Esophagus muscularis mucosa (tissue), 4 donors: ENCODE results near the gene ZNF211. TPM values are rescaled to one million over a fixed set of nuclear protein-coding genes. Genes with fewer than 3 reads are reported as not detected.
A peak's percentile ranks its signal among the peaks of the same experiment; 100 is the strongest.

Source experiments
- DNase-seq: peaks from one replicate; pipeline ENCODE4 v3.0.0-alpha.2; 2017; ENCODE audit errors: extremely low spot score
- H3K27ac ChIP-seq, 4 donors: fragments of 200-600 bp; sonication (generic); replicated peaks in 1 of 4; 1 replicate in 3 of 4; 2 replicates in 1 of 4; pipeline ENCODE4 v1.5.1; 2016 to 2019; ENCODE audit warnings: mild to moderate bottlenecking in 1 of 4
- H3K27me3 ChIP-seq, 4 donors: fragments of 200-600 bp; sonication (generic); one replicate each; pipeline versions ENCODE4 v1.5.1 to v1.6.0; 2016 to 2019
- H3K36me3 ChIP-seq, 4 donors: fragments of 200-600 bp; sonication (generic); one replicate each; pipeline ENCODE4 v1.5.1; 2016 to 2019
- H3K4me1 ChIP-seq, 4 donors: fragments of 200-600 bp; sonication (generic); one replicate each; pipeline ENCODE4 v1.5.1; 2016 to 2019
- H3K4me3 ChIP-seq, 4 donors: fragments of 200-600 bp; sonication (generic); 1 replicate in 2 of 4; 2 replicates in 2 of 4; pipeline ENCODE4 v1.5.1; 2016 to 2019; ENCODE audit warnings: mild to moderate bottlenecking in 4 of 4, moderate library complexity in 1 of 4
- H3K9me3 ChIP-seq, 4 donors: fragments of 200-600 bp; sonication (generic); 1 replicate in 3 of 4; 2 replicates in 1 of 4; pipeline ENCODE4 v1.5.1; 2016 to 2019
- EP300 ChIP-seq: sonication (generic); formaldehyde crosslinking; IDR thresholded peaks from one replicate; pipeline ENCODE4 v1.6.1; 2017; ENCODE audit warnings: antibody characterized with exemption
- POLR2A ChIP-seq: fragments of 450-650 bp; IDR thresholded peaks from one replicate; pipeline ENCODE4 v1.6.1; 2017; ENCODE audit warnings: antibody characterized with exemption, moderate library complexity, mild to moderate bottlenecking, low read depth
- POLR2AphosphoS5 ChIP-seq, 2 donors: sonication (generic); formaldehyde crosslinking; IDR thresholded peaks; one replicate each; pipeline ENCODE4 v1.6.1; 2017; ENCODE audit warnings: antibody characterized with exemption in 2 of 2
- WGBS: methylation state at CpG from one replicate; pipeline ENCODE4 v1.1.5; 2018; 5-methylcytosine and 5-hydroxymethylcytosine counted together
- intact Hi-C: fragments of 100-400 bp; cut with DNase I; formaldehyde crosslinking; loops from one replicate; pipeline ENCODE4 v1.15.1; 2023
- total RNA-seq, 4 donors: library from RNA; depleted of rRNA; stranded (reverse); fragments of >200 nt; gene quantifications; one replicate each; pipeline versions ENCODE4 v1.1.0 to v1.2.1, GENCODE V29; 2016
- TF ChIP-seq, protein P1 (sequence below), 3 experiments: fragments of 200-600 bp in 2 of 3; fragments of 450-650 bp in 1 of 3; sonication (generic) in 2 of 3; IDR thresholded peaks; one replicate each; pipeline ENCODE4 v1.5.1; 2017 to 2019; ENCODE audit warnings: antibody characterized with exemption in 3 of 3, mild to moderate bottlenecking in 2 of 3, moderate library complexity in 1 of 3

Gene ZNF211
- total RNA-seq, 4 donors from 2014 or later = 9.4 to 14.8 (median 11.0) TPM

DNA sequence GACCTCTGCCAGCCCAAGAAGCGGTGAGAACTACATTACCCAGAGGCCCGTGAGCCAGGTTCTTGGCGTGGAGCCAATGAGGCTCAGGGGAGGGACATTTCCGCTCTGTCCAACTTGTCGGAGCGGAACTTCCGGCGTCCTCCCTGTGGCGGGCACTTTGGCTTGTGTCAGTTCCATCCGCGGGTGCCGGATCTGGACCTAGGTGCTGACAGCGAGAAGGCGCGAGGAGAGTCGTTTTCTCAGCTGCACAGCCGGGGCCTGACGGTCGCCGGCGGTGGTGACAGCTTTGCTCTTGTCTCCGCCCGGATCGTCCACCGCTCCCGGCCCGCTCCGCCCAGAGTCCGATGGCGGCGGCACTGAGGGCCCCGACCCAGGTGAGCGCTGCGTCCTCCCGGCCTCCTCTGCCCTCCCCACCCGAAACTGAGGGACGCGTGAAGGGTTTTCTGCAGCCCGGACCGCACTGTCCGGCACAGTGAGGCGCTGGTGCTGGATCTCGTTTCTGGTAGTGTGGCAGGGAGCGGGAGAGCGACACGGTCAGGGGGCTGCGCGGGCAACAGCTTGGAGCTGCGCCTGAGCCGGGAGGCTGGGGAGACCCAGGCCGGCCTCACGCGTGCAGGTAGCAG, 33.1 kb upstream of the ZNF211 start, which contains the start of gene ZNF530:
Gene ZNF530, plus strand, starts transcription at position 125 of the 623 bp plus-strand sequence. CDS start 4,461 bp downstream, outside the sequence.
- H3K27ac ChIP-seq = peak within 1 kb of the TSS; percentile 47 to 70 (median 60)
- H3K27me3 ChIP-seq = no peaks in the 10 kb centered on the region
- DNase-seq = peak; percentile 98
- peaks cover 7 to 20% (median 20%) of the 10 kb centered on the region in 4 donors for H3K4me1 ChIP-seq
- peak within 1 kb of the TSS; percentile 79 to 91 (median 83) for H3K4me3 ChIP-seq
- TF ChIP-seq POLR2A (no peak), EP300 (no peak), POLR2AphosphoS5 (IDR thresholded peaks at IDR 0.05) (peak; percentile 88 to 95)
- TF ChIP-seq, protein P1, sequence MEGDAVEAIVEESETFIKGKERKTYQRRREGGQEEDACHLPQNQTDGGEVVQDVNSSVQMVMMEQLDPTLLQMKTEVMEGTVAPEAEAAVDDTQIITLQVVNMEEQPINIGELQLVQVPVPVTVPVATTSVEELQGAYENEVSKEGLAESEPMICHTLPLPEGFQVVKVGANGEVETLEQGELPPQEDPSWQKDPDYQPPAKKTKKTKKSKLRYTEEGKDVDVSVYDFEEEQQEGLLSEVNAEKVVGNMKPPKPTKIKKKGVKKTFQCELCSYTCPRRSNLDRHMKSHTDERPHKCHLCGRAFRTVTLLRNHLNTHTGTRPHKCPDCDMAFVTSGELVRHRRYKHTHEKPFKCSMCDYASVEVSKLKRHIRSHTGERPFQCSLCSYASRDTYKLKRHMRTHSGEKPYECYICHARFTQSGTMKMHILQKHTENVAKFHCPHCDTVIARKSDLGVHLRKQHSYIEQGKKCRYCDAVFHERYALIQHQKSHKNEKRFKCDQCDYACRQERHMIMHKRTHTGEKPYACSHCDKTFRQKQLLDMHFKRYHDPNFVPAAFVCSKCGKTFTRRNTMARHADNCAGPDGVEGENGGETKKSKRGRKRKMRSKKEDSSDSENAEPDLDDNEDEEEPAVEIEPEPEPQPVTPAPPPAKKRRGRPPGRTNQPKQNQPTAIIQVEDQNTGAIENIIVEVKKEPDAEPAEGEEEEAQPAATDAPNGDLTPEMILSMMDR (IDR thresholded peaks at IDR 0.05) = no peak
- WGBS = under 1% methylated on average over 17 of the region's 53 CpGs
- intact Hi-C loops = no loop called here
- peaks cover 7 to 23% (median 16%) of the 10 kb centered on the region in 4 donors for H3K36me3 ChIP-seq
- peaks cover 0 to 35% (median 20%) of the 10 kb centered on the region in 4 donors for H3K9me3 ChIP-seq

DNA sequence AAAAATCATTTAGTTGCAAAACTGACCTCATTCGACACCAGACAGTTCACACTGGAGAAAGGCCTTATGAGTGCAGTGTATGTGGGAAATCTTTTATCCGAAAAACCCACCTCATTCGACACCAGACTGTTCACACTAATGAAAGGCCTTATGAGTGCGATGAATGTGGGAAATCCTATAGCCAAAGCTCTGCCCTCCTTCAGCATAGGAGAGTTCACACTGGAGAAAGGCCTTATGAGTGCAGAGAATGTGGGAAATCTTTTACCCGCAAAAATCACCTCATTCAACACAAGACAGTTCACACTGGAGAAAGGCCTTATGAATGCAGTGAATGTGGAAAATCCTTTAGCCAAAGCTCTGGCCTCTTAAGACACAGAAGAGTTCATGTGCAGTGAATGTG, 26.0 kb upstream of the ZNF211 start:
- Histone ChIP-seq H3K27me3 (no peaks in the 10 kb centered on the region), H3K4me3 (no peak overlapping the region), H3K36me3 (peaks cover 26 to 54% (median 47%) of the 10 kb centered on the region in 4 donors), H3K27ac (no peak overlapping the region), H3K4me1 (no peaks in the 10 kb centered on the region), H3K9me3 (peaks cover 4 to 72% (median 52%) of the 10 kb centered on the region in 4 donors)
- intact Hi-C loops = no loop called here
- DNase-seq = no peak
- 100% methylated on average over 5 of the region's 5 CpGs for whole genome bisulfite sequencing
- no peak for TF ChIP-seq POLR2AphosphoS5 (IDR thresholded peaks at IDR 0.05)
- TF ChIP-seq, protein P1 (IDR thresholded peaks at IDR 0.05) = no peak
- TF ChIP-seq POLR2A = no peak

DNA sequence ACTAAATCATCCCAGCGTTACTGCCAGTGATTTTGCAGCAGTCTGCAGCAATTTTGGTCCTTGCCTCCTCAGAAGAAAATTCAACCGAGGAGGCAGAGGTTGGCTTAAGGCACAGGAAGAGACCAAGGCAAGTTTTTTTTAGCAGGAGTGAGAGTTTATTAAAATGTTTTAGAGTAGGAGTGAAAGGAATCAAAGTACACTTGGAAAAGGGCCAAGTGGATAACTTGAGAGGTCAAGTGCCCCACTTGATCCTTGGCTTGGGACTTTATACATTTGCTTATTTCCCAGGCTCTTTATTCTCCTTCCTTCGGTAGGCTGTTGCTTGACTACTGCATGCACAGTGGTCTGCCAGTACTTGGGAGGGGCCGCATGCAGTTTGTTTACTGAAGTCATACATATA, 21.9 kb upstream of the ZNF211 start:
- no peak overlapping the region for H3K27ac ChIP-seq
- TF ChIP-seq POLR2AphosphoS5 (IDR thresholded peaks at IDR 0.05) = no peak
- TF ChIP-seq, protein P1 (IDR thresholded peaks at IDR 0.05) = no peak
- no peak for TF ChIP-seq EP300
- TF ChIP-seq POLR2A = no peak
- H3K27me3 ChIP-seq = no peaks in the 10 kb centered on the region
- peaks cover 4 to 50% (median 36%) of the 10 kb centered on the region in 4 donors for H3K9me3 ChIP-seq
- peaks cover 4 to 23% (median 14%) of the 10 kb centered on the region in 4 donors for H3K4me1 ChIP-seq
- intact Hi-C loops = no loop called here
- H3K4me3 ChIP-seq = no peak overlapping the region
- peaks cover 10 to 32% (median 25%) of the 10 kb centered on the region in 4 donors for H3K36me3 ChIP-seq
- no peak for DNase-seq
- 86% methylated on average over 4 of the region's 4 CpGs for WGBS

DNA sequence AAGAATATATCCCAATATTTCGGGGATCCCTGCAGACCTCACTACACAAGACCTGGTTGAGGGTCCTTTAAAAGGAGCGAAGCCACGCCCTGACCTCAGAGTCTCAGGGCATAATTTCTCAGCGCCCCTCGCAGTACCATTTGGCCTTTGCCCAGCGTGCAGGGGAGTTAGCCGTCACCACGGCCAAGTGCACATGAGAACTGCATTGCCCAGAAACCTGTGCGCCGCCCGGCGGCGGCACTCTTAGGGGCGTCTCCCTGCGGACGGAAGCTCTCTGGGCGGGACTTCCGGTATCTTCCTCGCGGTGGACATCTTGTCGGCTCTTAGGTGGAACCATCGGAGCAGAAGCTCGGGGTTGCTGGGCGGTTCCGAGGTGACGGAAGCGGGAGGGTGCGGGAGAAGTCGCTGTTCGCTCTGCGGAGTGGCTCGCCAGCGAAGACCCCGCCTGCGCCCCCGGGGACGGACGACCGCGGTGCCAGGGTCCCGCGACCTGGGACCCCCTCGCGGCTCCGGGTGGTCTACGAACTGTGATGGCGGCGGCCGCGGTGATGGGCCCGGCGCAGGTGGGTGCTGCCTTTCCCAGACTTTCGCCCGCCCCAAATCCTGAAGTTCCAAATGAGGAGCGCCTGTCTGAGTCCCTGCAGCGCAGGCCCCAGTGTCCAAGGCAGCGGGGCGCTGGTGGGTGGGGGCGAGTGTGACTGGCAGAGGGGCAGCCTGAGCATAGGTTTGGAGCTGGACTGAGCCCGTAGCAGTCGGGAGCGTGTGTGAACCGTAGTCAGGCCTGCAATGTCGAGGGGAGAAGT, 18.8 kb upstream of the ZNF211 start, which contains the start of gene ZNF134:
Gene ZNF134, plus strand, starts transcription at position 302 of the 803 bp plus-strand sequence. CDS start 5,227 bp downstream, outside the sequence.
- WGBS = 0% methylated on average over 12 of the region's 64 CpGs
- intact Hi-C loops = no loop called here
- Histone ChIP-seq H3K4me1 (peaks cover 4 to 23% (median 14%) of the 10 kb centered on the region in 4 donors), H3K27me3 (no peaks in the 10 kb centered on the region), H3K36me3 (peaks cover 33 to 39% (median 39%) of the 10 kb centered on the region in 4 donors), H3K4me3 (peak within 1 kb of the TSS; percentile 82 to 99 (median 92)), H3K9me3 (peaks cover 14 to 53% (median 48%) of the 10 kb centered on the region in 4 donors), H3K27ac (peak within 1 kb of the TSS; percentile 74 to 81 (median 80))
- TF ChIP-seq EP300 (no peak), POLR2A (no peak), POLR2AphosphoS5 (IDR thresholded peaks at IDR 0.05) (peak; percentile 71 to 86)
- TF ChIP-seq, protein P1 (IDR thresholded peaks at IDR 0.05) = peak in 1 of 3 experiments; percentile 27
- peak; percentile 96 for DNase-seq
